MCF 10A (cell line): Measurements from ENCODE around the gene SUGCT. TPM values are rescaled to one million over a fixed set of nuclear protein-coding genes. Genes with fewer than 3 reads are reported as not detected.

Experiments
- BruUV-seq: library from RNA; stranded (reverse); fragments of 400-500 nt; replicated peaks from 2 replicates; lab custom pipeline; 2021; lab: Mats Ljungman, UMichigan
- CTCF ChIA-PET: fragments of 300-600 bp; sonication (Branson Sonifier 250); formaldehyde crosslinking; extraction: SDS; loops from one replicate; lab custom pipeline; 2021; ENCODE audit warnings: antibody characterized with exemption, inconsistent platforms; lab: Yijun Ruan, JAX
- POLR2A ChIA-PET: fragments of 300-600, 350-650 bp; sonication (Branson Sonifier 250); formaldehyde crosslinking; extraction: SDS; loops from one replicate; lab custom pipeline; 2020; ENCODE audit warnings: antibody characterized with exemption, inconsistent platforms; lab: Yijun Ruan, JAX
- DNase-seq: peaks from one replicate; pipeline ENCODE4 v3.0.0-alpha.2; 2018; ENCODE audit not compliant: unreplicated experiment
- H3K27ac Mint-ChIP-seq: one replicate; pipeline ENCODE4 v1.8.0; 2022; ENCODE audit warnings: mild to moderate bottlenecking, low read depth, mixed read lengths; ENCODE audit not compliant: unreplicated experiment
- H3K27me3 Mint-ChIP-seq: one replicate; pipeline ENCODE4 v1.8.0; 2022; ENCODE audit warnings: mixed read lengths; ENCODE audit not compliant: insufficient read depth, unreplicated experiment
- H3K36me3 Mint-ChIP-seq: one replicate; pipeline ENCODE4 v1.8.0; 2022; ENCODE audit warnings: mild to moderate bottlenecking, moderate library complexity, mixed read lengths; ENCODE audit not compliant: insufficient read depth, unreplicated experiment
- H3K4me1 Mint-ChIP-seq: one replicate; pipeline ENCODE4 v1.8.0; 2022; ENCODE audit warnings: mixed read lengths; ENCODE audit not compliant: insufficient read depth, unreplicated experiment
- H3K4me3 Mint-ChIP-seq: one replicate; pipeline ENCODE4 v1.8.0; 2022; ENCODE audit warnings: mild to moderate bottlenecking, moderate library complexity, mixed read lengths; ENCODE audit not compliant: unreplicated experiment
- H3K9me3 Mint-ChIP-seq: one replicate; pipeline ENCODE4 v1.8.0; 2022; ENCODE audit warnings: mixed read lengths; ENCODE audit not compliant: unreplicated experiment
- CTCF ChIP-seq: fragments of 200-600 bp; IDR thresholded peaks from one replicate; pipeline ENCODE4 v1.8.0; 2022; ENCODE audit warnings: antibody characterized with exemption, mild to moderate bottlenecking; ENCODE audit not compliant: unreplicated experiment
- intact Hi-C: fragments of 100-400 bp; cut with micrococcal nuclease; formaldehyde crosslinking; loops from 2 replicates; pipeline ENCODE4 v1.14.1; 2022
- total RNA-seq: library from RNA; stranded (reverse); gene quantifications from 2 replicates; pipeline ENCODE4 v1.2.3, GENCODE V29; 2022

The SUGCT gene
- total RNA-seq, 1 experiment from 2014 or later: 25.4 TPM

- no peaks in the 10 kb centered on the region for H3K27me3 Mint-ChIP-seq
- TF ChIP-seq CTCF: no peak
- DNase-seq: no peak
- intact Hi-C loops: no loop called here
- H3K4me1 Mint-ChIP-seq: no peaks in the 10 kb centered on the region
- H3K27ac Mint-ChIP-seq: no peak overlapping the region
- H3K4me3 Mint-ChIP-seq: no peak overlapping the region
- CTCF ChIA-PET: interaction anchor here (0.6 kb wide), 1 partner anchor 14 kb away, joined by 4 read pairs; no protein-coding TSS in a partner anchor
- POLR2A ChIA-PET: no interaction called here
- no peaks in the 10 kb centered on the region for H3K9me3 Mint-ChIP-seq
- BruUV-seq: no TSS peak
- H3K36me3 Mint-ChIP-seq: no peaks in the 10 kb centered on the region
Measured at GRCh38 chr7:40870108-40870507, 735.3 kb downstream of the SUGCT start.

- no peak for DNase-seq
- Mint-ChIP-seq H3K27ac (no peak overlapping the region), H3K27me3 (no peaks in the 10 kb centered on the region), H3K36me3 (no peaks in the 10 kb centered on the region), H3K4me1 (no peaks in the 10 kb centered on the region), H3K4me3 (no peak overlapping the region), H3K9me3 (no peaks in the 10 kb centered on the region)
- CTCF ChIA-PET: interaction anchor here (0.9 kb wide), 1 partner anchor 9 kb away, joined by 3 read pairs; no protein-coding TSS in a partner anchor
- TF ChIP-seq CTCF: no peak
- POLR2A ChIA-PET: no interaction called here
- intact Hi-C loops: no loop called here
- no TSS peak for BruUV-seq
Measured at GRCh38 chr7:40873248-40873647, 738.4 kb downstream of the SUGCT start.

DNA sequence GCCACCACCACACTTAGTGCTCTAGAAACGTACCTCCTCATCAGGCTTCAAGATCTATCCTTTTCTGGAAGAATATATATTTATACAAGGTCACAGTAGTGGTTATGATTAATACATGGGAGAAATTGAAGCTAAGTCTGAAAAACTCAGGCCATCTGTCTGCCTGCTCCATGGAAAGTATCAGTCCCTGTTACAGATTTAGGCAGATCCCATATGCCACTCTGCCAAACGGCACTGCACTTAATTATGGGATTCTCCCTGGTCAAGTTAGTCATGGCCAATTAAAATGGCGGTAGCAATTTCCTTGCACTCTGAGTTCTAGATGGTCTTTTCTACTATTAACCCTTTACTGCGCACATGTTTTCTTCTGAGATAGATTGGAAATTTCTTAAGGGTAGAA, 740.0 kb downstream of the SUGCT start:
- no peaks in the 10 kb centered on the region for H3K36me3 Mint-ChIP-seq
- POLR2A ChIA-PET: no interaction called here
- H3K4me3 Mint-ChIP-seq: no peak overlapping the region
- H3K9me3 Mint-ChIP-seq: no peaks in the 10 kb centered on the region
- no peaks in the 10 kb centered on the region for H3K4me1 Mint-ChIP-seq
- intact Hi-C loops: no loop called here
- CTCF ChIA-PET: interaction anchor here (0.6 kb wide), 1 partner anchor 53 kb away, joined by 3 read pairs; no protein-coding TSS in a partner anchor
- no peak for DNase-seq
- no peaks in the 10 kb centered on the region for H3K27me3 Mint-ChIP-seq
- no peak overlapping the region for H3K27ac Mint-ChIP-seq
- BruUV-seq: no TSS peak
- TF ChIP-seq CTCF: no peak

DNA sequence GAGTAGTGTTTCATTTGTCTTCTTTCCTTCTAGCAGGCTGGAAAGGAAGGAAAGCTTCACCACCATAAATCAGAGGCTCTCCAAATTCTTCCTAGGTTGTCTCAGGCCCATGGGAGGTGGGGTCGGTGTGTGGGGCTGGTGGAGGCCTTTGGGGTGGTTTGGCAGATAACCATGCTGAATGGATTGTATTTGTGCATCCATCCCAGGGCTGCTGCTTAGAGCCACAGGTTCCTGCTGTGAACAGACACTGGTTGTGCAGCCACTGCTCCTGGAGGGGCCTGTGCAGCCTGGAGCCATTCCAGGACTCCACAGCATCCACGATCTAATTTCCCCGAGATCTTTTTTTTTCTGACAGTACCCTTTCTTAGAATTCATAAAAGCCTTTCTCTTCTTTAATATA, 741.8 kb downstream of the SUGCT start:
- intact Hi-C loops: no loop called here
- ChIA-PET CTCF (interaction anchor here (0.6 kb wide), 2 partner anchors 480 to 803 kb away, joined by 3 to 4 read pairs; no protein-coding TSS in a partner anchor), POLR2A (no interaction called here)
- H3K4me1 Mint-ChIP-seq: no peaks in the 10 kb centered on the region
- H3K27ac Mint-ChIP-seq: no peak overlapping the region
- DNase-seq: no peak
- BruUV-seq: no TSS peak
- no peaks in the 10 kb centered on the region for H3K9me3 Mint-ChIP-seq
- H3K36me3 Mint-ChIP-seq: no peaks in the 10 kb centered on the region
- no peaks in the 10 kb centered on the region for H3K27me3 Mint-ChIP-seq
- no peak for TF ChIP-seq CTCF
- H3K4me3 Mint-ChIP-seq: no peak overlapping the region
